Cardiac muscle cell (in vitro differentiated cells and primary cell): ENCODE results near the gene SEMA5A. TPM values are rescaled to one million over a fixed set of nuclear protein-coding genes. Genes with fewer than 3 reads are reported as not detected.
"Not testable (repeated sequence)": the region's sequence is repeated elsewhere in the genome, so short reads cannot be mapped to it uniquely, and the experiment has no call there.

Source experiments
- DNase-seq, 2 donors: peaks; one replicate each; pipeline versions ENCODE4 v3.0.0 to v3.0.0-alpha.2; 2010 to 2017; ENCODE audit warnings: low read depth in 1 of 2, low spot score in 1 of 2
- H3K27ac ChIP-seq: fragments of 200-600 bp; sonication (generic); 2 replicates; pipeline ENCODE4 v1.5.1; 2016
- H3K27me3 ChIP-seq: fragments of 200-600 bp; sonication (generic); 2 replicates; pipeline ENCODE4 v1.6.0; 2016; ENCODE audit warnings: control low read depth
- H3K36me3 ChIP-seq: fragments of 200-600 bp; sonication (generic); 2 replicates; pipeline ENCODE4 v1.5.1; 2016; ENCODE audit warnings: control low read depth
- H3K4me1 ChIP-seq: fragments of 200-600 bp; sonication (generic); 2 replicates; pipeline ENCODE4 v1.8.1; 2017; ENCODE audit warnings: low read depth, mild to moderate bottlenecking, mixed run types
- H3K4me3 ChIP-seq: fragments of 200-600 bp; sonication (generic); 2 replicates; pipeline ENCODE4 v1.5.1; 2016; ENCODE audit warnings: mild to moderate bottlenecking
- H3K9me3 ChIP-seq: fragments of 200-600 bp; sonication (generic); 2 replicates; pipeline ENCODE4 v1.5.1; 2017; ENCODE audit warnings: low read depth, mild to moderate bottlenecking, control low read depth
- CTCF ChIP-seq: IDR thresholded peaks from 2 replicates; pipeline ENCODE4 v1.5.1; 2012; ENCODE audit warnings: low read depth, mild to moderate bottlenecking, low read length
- polyA plus RNA-seq: library from polyadenylated mRNA; unstranded; fragments of >200 nt; fragmentation: Nextera tagmentation; extraction: Ambion mirVana; gene quantifications from 2 replicates; pipeline ENCODE4 v1.2.1, GENCODE V29; 2016
- total RNA-seq: library from RNA; depleted of rRNA; stranded (reverse); fragments of >200 nt; gene quantifications from 2 replicates; pipeline ENCODE4 v1.2.3, GENCODE V29; 2016

Gene SEMA5A
- total and polyA plus RNA-seq, 2 experiments from 2014 or later = 15.7 to 16.6 TPM

GRCh38 chr5:9411142-9411541 lies 134.7 kb downstream of the SEMA5A start:
- no peak overlapping the region for H3K4me3 ChIP-seq
- H3K27ac ChIP-seq = no peak overlapping the region
- H3K36me3 ChIP-seq = no peaks in the 10 kb centered on the region
- H3K4me1 ChIP-seq = no peaks in the 10 kb centered on the region
- H3K27me3 ChIP-seq = no peaks in the 10 kb centered on the region
- H3K9me3 ChIP-seq = no peaks in the 10 kb centered on the region
- DNase-seq = peak in 1 of 2 donors; percentile 0
- no peak for TF ChIP-seq CTCF

GRCh38 chr5:9409413-9409960 lies 136.4 kb downstream of the SEMA5A start:
- H3K4me1 ChIP-seq = no peaks in the 10 kb centered on the region
- H3K36me3 ChIP-seq = no peaks in the 10 kb centered on the region
- H3K27ac ChIP-seq = no peak overlapping the region
- no peaks in the 10 kb centered on the region for H3K9me3 ChIP-seq
- TF ChIP-seq CTCF = no peak
- H3K4me3 ChIP-seq = no peak overlapping the region
- no peaks in the 10 kb centered on the region for H3K27me3 ChIP-seq
- DNase-seq = no peak

- DNase-seq = no peak
- no peak for TF ChIP-seq CTCF
- Histone ChIP-seq H3K27ac (no peak overlapping the region), H3K4me1 (no peaks in the 10 kb centered on the region), H3K36me3 (no peaks in the 10 kb centered on the region), H3K27me3 (no peaks in the 10 kb centered on the region), H3K9me3 (no peaks in the 10 kb centered on the region), H3K4me3 (no peak overlapping the region)
Measured at GRCh38 chr5:9408964-9409363, 136.9 kb downstream of the SEMA5A start.

GRCh38 chr5:9405196-9405754 lies 140.6 kb downstream of the SEMA5A start:
- no peak overlapping the region for H3K4me3 ChIP-seq
- no peak for DNase-seq
- no peaks in the 10 kb centered on the region for H3K36me3 ChIP-seq
- no peaks in the 10 kb centered on the region for H3K27me3 ChIP-seq
- H3K9me3 ChIP-seq = no peaks in the 10 kb centered on the region
- no peak for TF ChIP-seq CTCF
- H3K27ac ChIP-seq = no peak overlapping the region
- H3K4me1 ChIP-seq = no peaks in the 10 kb centered on the region

GRCh38 chr5:9401786-9402472 lies 143.9 kb downstream of the SEMA5A start:
- no peak overlapping the region for H3K4me3 ChIP-seq
- peak in 1 of 2 donors; percentile 67 for DNase-seq
- no peak overlapping the region for H3K27ac ChIP-seq
- H3K27me3 ChIP-seq = no peaks in the 10 kb centered on the region
- no peaks in the 10 kb centered on the region for H3K36me3 ChIP-seq
- no peaks in the 10 kb centered on the region for H3K9me3 ChIP-seq
- TF ChIP-seq CTCF = no peak
- no peaks in the 10 kb centered on the region for H3K4me1 ChIP-seq

GRCh38 chr5:9399783-9400182 lies 146.1 kb downstream of the SEMA5A start:
- not testable (repeated sequence) for H3K9me3 ChIP-seq, H3K4me3 ChIP-seq, H3K36me3 ChIP-seq, DNase-seq, H3K27me3 ChIP-seq, H3K4me1 ChIP-seq, H3K27ac ChIP-seq
